Esophagus muscularis mucosa (tissue), 4 donors: Measurements from ENCODE around the gene PTPN12.

Source experiments
- EP300 ChIP-seq: sonication (generic); formaldehyde crosslinking; IDR thresholded peaks from one replicate; pipeline ENCODE4 v1.6.1; 2017; ENCODE audit warnings: antibody characterized with exemption
- POLR2A ChIP-seq: fragments of 450-650 bp; IDR thresholded peaks from one replicate; pipeline ENCODE4 v1.6.1; 2017; ENCODE audit warnings: antibody characterized with exemption, moderate library complexity, mild to moderate bottlenecking, low read depth
- POLR2AphosphoS5 ChIP-seq, 2 donors: sonication (generic); formaldehyde crosslinking; IDR thresholded peaks; one replicate each; pipeline ENCODE4 v1.6.1; 2017; ENCODE audit warnings: antibody characterized with exemption in 2 of 2
- TF ChIP-seq, protein P1 (sequence below), 3 experiments: fragments of 200-600 bp in 2 of 3; fragments of 450-650 bp in 1 of 3; sonication (generic) in 2 of 3; IDR thresholded peaks; one replicate each; pipeline ENCODE4 v1.5.1; 2017 to 2019; ENCODE audit warnings: antibody characterized with exemption in 3 of 3, mild to moderate bottlenecking in 2 of 3, moderate library complexity in 1 of 3

DNA sequence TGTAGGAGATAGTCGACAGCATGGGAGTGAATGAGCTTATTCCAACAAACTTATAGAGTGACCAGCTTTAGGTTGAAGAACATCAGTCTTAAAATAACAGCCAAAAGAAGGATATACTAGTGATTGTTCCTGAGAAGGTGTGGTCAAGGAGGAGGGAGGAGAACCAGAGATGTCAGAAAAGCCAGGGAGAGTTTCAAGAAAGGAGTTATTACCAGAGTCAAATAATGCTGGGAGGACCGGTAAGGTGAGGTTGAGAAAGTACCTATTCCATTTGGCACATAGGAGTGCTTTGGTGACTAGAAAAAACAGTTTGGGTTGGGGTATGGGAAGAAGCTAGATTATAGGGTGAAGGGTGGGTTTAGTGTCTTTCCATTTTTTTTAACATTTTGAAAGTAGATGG is 5.8 kb downstream of the PTPN12 start:
- TF ChIP-seq, protein P1, sequence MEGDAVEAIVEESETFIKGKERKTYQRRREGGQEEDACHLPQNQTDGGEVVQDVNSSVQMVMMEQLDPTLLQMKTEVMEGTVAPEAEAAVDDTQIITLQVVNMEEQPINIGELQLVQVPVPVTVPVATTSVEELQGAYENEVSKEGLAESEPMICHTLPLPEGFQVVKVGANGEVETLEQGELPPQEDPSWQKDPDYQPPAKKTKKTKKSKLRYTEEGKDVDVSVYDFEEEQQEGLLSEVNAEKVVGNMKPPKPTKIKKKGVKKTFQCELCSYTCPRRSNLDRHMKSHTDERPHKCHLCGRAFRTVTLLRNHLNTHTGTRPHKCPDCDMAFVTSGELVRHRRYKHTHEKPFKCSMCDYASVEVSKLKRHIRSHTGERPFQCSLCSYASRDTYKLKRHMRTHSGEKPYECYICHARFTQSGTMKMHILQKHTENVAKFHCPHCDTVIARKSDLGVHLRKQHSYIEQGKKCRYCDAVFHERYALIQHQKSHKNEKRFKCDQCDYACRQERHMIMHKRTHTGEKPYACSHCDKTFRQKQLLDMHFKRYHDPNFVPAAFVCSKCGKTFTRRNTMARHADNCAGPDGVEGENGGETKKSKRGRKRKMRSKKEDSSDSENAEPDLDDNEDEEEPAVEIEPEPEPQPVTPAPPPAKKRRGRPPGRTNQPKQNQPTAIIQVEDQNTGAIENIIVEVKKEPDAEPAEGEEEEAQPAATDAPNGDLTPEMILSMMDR (IDR thresholded peaks at IDR 0.05): no peak
- TF ChIP-seq POLR2A (no peak), EP300 (no peak), POLR2AphosphoS5 (IDR thresholded peaks at IDR 0.05) (no peak)
